COLO668 (cell line): Measurements from ENCODE around the gene BEND3.

Source experiments
- DNase-seq: peaks from one replicate; lab custom pipeline; 2025; ENCODE audit not compliant: unreplicated experiment; lab: John Stamatoyannopoulos, UW

Gene BEND3

DNA sequence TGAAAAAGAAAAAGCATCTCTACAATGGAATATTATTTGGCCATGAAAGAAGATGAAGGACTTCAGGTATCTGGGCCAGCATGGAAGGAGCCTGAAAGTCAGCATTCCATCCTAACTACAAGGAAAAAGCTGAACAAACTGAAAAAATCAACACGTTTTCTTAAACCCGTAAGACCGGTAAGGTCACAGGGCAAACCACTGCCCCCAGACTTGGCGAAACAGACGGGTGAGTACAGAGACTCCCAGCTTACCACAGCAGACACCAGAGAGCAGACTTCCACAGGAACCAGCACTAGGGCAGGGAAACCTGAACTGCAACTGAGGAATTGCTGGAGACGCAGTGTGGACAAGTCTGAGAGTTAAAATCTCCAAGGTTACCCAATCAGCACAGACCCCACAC is 31.4 kb downstream of the BEND3 start:
- no peak for DNase-seq

DNA sequence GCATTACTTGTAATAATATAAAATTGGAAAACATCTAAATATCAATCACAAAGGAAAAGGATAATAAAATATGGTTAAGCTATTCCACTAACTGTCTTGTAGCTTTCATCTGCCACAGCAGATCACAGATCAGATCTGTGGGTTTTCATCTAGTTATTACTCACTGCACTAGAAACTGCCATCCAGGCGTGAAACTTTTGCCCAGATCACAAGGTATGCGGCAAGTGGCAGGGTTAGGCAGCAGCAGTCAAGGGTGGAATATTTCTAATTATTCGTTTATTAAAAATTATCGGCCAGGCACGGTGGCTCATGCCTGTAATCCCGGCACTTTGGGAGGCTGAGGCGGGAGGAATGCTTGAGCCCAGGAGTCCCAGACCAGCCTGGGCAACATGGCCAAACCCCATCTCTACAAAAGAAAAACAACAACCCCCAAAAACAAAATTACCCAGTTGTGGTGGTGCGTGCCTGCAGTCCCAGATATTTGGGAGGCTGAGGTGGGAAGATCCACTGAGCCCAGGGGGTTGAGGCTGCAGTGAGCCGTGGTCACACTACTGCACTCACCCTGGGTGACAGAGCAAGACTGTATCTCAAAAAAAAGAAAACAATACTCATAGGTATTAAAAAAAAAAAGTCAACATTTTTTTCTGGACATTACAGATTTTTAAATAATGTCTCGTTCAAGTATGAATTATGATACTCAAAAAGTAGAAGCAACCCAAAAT is 32.1 kb downstream of the BEND3 start:
- no peak for DNase-seq

DNA sequence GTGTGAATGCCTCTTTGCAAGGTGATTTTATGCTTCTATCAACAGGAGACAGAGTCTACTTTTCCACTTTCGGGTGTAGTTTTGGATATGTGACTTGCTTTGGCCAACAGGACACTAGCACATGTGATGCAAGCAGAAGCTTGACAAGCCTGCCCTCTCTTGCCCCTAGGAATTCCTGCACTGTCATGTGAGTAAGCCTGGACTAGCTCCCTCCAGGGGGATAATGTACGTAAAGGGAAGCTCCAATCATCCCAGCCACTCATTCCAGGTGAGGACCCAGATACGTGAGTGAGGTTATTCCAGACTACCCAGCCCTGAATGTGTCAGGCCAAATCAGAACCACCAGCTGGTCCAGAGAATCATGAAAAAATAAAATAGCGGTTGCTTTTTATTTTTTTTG is 33.3 kb downstream of the BEND3 start:
- DNase-seq = no peak

DNA sequence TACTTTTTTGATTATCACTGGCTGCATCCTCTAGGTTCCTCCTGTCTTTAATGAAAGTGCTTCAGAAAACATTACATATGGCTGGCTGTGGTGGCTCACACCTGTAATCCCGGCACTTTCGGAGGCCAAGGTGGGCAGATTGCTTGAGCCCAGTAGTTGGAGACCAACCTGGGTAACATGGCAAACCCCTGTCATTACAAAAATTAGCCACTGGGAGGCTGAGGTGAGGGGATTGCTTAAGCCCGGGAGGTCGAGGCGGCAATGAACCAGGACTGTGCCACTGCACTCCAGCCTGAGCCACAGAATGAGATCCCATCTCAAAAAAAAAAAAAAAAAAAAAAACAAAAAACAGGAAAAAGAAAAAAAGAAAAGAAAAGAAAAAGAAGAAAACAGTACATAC is 35.3 kb downstream of the BEND3 start:
- no peak for DNase-seq

DNA sequence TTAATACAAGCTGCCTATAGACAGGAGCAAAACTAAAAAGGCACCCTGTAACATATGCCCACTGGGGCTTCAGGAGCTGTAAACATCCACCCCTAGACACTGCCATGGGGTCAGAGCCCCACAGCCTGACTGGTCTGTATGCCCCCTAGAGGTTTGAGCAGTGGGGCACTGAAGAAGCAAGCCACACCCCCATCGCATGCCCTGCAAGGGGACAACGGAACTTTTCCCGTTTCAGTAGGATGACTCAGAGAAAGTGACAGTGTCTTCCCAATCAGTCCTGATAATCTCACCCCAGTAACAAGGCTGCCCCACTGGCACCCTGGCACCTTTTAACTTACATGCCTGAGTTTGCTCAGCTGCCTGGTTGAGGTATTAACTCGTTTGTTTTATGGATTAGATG is 35.9 kb downstream of the BEND3 start:
- no peak for DNase-seq

DNA sequence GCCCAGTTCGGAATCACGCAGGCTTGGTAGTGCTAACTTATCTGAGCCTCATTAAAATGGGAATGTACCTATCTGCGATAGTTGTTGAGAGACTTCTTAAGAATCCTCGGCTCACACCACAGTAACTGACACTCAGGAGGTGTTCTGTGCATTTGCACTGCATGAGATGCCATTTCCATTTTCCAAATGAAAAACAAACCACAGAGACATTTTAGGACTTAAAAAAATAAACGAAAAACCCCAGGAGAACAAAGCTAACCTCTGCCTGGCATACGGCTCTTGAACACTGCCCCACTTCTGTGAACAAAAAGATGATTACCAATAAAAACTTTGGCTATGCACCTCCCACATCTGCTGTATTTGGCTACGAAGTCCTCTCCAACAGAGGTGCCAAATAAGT is 37.6 kb downstream of the BEND3 start:
- DNase-seq = no peak

DNA sequence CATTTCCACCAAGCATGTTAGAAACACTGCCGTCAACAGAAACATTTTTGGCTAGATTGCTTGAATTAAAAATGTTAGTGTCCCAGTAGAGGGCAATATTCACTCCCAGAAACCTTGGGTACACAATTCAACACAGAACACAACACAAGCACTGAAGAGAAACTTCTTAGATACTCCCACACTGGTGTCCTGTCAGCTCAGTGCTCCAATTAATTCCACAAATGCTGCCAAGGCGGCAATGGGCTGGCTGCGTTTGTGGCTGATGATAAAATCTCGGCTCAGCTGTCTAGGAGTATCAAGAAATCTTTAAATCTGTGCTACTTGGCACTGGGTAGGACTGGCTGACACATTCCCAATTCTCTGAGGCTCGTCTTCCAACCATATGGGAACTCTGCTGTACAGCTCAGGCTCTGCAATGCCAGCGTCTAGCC is 39.3 kb downstream of the BEND3 start:
- no peak for DNase-seq

DNA sequence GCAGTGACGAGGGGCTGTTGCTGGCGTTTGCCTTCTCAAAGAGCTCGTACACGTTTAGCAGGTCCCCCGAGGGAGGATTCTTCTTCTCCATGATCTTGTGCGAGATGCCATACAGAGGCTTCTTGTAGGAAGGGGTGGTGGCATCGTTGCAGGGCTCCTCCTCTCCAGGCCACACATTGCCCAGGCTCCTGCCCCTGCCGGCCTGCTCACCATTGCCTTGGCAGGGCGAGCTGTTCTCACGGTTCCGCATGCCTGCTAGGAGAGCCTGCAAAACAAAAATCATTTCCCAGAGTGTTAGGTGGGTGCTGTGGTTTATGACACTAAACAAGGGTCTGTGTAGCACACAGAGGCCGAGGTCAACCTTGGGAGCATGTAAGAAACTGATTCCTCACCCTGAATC is 44.6 kb downstream of the BEND3 start:
- no peak for DNase-seq

DNA sequence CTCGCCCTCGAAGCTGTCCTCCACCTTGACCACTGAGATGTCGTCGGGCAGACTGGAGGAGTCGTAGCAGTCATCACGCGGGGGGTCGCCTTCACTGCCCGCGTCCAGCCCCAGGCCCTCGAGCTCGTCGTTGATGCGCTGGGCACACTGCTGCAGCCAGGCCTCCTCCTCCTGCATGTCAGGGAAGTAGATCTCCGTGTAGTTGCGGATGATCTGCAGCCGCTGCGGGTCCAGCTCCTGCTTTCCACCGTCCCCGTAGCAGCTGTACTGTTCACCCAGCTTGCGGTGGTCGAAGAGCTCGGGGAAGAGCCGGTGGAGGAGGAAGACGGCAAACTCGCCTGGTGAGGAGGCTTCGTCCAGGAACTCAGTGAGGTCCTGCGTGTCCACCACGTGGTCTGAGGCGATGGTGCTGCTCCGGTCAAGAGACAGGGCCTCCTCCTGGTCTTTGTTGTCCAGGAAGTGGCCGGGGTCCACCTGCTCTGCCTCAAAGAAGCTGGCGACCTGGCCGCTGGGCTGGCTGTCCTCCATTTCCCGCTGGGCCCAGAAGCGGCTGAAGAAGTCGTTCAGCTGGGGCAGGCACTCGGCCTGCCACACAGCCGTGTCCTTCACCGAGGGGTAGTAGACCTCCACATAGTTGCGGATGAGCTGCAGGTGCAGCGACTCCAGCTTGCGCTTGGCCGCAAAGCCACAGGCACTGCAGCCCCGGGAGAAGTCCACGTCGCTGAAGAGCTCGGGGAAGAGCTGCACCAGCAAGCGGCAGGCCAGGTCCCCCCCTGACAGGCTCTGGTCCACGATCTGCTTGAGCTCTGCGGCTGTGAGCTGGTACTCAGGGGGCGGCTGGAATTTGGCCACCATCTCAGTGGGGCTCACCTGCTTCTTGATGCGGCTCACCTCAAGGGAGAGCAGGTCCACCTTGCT is 45.4 kb downstream of the BEND3 start:
- DNase-seq = no peak

DNA sequence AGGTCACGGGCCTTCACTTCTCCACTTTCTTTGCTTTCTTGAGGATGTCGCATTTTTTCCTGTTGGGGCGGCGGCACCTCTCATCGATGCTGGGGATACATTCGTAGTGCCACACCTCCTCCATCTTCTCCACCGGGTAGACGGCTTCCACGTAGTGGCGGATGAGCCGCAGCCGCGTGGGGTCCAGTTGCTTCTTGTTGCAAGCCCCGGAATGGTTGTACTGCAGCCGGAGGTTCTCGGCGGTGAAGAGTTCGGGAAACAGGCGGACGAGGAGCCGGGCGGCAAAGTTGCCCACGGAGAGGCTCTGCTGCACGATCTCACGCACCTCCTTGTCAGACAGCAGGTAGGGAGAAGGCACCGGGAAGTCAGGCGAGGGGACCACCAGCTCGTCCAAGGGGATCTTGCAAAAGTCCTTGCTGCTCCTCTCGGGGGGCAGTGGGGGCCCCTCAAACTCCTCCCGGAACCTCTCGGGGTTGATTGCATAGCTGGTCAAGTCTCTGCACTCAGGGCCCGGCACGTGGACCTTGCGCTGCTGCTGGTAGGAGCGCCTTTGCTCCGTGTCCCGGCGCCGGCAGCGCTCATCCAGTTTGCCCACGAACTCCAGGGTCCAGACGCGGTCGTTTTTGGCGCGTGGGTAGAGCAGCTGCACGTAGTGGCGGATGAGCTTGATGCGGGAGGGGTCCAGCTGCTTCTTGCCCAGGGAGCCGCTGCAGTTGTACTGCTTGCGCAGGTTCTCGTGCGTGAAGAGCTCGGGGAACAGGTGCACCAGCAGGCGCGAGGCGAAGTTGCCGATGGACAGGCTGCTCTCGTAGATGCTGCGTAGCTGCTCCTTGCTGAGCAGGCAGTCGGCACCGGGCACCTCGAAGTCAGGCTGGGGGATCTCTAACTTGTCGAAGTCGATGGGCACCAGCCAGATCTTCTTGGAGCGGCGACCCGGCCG is 46.4 kb downstream of the BEND3 start:
- no peak for DNase-seq

DNA sequence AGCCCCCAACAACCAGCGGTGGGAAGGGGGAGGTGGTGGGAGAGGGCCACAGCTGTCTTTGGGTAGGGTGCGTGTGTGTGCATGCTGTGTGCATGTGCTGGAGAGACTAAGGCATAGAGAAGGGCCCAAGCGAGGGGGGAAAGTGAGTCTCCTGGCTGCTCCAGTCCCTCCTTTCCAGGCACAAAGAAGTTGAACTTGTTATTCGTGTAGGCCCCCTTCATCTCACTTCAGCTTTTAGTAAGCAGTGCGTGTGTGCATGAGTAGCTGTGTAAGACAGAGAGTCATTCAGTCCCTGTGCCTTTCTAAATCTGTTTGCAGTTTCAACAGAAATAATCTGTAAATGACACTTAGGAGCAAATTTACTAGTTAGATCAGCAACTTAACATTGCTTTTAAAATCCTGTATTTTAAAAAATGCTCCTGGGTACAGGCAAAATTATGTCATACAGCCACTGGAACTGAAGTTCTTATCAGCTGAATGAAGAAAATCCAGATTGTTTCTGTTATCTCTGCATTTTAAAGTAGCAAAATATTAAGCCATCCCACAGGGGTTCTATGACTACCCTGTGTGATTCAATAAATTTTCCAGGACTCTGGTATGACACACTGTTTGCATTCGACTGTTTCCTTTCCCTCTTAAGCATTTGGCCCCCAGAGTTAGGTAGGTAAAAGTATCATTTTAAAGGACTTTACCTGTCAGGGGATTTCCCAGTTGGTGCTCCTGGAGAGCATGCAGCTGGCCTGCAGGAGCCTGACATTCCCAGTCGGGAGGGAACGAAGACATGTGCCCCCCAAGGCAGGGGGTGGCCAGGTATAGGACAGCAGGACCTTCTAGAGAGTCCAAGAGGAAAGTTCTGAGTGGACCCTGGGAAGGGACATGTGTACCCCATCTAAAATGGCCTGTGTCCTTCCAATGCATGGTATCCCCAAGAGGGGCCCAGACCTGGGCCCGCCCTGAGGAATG is 48.3 kb downstream of the BEND3 start:
- DNase-seq = no peak

DNA sequence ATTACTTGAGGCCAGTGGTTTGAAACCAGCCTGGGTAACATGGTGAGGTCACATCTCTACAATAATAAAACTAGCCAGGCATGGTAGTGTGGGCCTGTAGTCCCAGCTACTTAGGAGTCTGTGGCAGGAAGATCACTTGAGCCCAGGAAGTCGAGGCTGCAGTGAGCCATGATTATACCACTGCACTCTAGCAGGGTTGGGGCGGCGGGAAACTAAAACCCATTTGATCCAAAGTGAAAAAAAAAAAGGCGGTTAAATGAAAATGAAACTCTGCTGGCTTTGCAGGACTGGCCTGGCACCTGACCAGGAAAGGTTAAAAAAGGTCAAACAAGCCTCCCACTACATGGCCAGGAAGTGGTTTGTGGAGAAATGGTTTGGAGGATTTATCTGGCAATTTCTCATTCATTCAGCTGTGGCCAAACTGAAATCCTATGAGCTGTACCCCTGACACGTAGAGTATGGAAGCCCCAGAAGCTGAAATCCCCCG is 50.7 kb downstream of the BEND3 start:
- no peak for DNase-seq

DNA sequence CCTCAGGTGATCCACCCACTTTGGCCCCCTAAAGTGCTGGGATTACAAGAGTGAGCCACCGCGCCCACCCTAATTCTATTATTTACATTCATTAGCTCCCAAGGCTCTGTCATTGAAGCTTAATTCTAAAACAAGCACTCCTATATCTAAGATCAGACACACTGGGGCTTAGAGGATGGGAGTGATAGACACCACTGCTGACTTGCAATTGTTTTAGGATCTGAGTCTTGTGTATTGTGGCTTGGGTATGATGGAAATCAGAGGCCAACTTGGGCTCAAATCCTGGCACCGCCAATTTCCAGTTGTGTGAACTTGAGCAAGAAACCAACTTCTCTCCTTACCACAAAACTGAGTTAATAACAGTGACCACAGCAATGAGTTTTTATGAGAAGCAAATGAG is 52.6 kb downstream of the BEND3 start:
- no peak for DNase-seq

DNA sequence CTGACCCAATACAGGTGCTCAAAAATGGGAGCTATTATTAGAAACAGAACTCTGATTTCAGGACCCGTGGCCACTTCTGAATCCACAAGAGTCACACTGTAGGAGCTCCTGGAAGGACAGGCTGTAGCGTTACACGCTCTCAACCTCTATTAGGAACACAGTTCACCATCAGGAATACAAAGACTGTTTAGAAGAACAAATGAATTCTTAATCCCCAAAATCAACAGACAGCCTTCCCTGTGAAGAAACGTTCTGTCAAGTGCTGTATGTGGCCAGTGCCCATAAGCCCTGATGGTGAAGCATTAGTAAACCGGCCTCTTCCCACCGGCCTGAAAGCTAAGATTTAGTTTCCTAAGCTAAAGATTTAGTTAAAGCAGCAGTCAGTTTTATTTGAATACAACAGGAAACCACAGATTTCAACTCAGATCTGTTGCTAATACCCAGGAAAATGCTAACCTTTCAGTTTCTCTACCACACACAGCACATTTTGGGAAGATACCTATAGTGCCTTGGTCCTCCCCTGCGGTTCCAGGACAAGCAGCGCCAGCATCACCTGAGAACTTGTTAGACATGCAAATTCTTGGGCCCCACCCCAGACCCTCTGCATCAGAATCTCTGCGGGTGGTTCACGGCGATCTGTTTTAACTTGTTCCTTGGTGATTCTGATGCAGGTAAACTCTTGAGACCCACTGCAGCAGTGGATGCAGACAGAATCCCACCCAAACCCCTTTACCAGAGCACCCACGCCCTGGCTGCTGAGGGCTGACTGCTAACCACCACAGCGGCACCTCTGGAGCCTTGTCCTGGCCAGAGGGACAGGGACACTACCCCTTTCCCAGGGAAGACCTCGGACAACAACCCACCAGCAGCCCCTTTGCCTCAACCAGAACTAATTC is 53.9 kb downstream of the BEND3 start:
- DNase-seq = no peak

DNA sequence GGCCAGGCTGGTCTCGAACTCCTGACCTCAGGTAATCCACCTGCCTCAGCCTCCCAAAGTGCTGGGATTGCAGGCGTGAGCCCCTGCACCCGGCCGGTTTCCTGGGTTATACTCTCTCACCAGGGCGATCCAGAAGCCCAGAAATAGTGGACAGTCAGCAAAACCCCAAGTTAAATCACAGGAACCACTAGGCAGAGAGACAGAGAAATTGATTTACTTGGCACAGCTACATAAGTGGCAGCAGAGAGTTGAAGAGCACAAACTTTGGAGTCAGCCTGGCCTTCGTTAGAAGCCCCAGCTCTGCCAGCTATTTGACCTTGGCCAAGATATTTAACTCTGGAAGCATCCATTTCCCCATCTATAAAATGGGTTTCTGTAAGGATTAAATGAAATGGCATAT is 54.6 kb downstream of the BEND3 start:
- DNase-seq = no peak

DNA sequence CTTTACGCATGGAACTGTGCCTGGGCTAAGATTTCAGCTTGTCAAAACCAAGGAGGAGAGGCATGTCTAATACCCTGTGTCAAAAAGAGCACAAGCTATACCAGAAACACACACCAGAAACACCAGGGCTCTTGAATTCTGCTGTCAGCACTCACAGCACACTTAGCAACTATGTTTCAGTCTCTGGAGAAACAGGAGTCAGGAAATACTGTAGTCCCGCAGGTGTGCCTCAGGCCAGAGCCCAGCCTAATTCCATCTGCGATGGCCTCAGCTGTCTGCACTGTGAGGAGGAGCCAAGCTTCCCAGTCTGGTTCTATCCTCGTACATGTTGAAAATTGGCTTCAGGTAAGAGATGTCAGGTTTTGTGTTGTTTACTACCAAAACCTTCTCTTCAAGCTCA is 55.7 kb downstream of the BEND3 start:
- no peak for DNase-seq

DNA sequence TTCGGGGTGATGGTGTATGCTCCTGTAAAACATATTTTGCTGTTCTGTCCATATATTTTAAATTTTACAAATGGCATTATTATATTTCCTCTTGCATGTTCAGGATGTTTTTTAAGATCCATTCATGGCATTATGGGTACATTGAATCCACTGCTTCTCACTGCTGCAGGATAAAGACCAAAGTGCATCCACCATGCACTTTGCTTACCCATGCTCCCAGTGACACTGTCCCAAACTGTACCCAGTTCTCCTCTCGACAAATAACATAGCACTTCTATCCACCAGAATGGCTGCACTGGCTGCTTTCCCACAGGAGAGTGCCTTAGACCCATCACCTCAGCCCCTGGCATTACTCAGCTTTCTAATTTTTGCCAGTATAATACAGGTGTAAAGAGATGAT is 57.6 kb downstream of the BEND3 start:
- DNase-seq = no peak

DNA sequence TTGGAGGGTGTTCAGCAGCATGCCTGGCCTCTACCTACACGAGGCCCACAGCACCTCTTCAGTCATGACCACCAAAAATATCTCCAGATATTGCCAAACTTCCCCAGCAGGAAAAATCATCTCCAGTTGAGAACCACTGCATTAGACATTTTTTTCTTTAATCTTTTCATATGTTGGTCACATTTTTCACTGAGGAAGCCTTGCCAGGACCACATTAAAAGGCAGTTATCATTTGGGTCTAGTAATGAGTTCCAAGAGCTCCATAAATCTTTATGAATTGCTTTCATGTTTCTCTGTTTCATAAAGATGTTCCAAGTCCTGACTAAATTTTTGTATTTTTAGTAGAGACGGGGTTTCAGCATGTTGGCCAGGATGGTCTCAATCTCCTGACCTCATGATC is 58.5 kb downstream of the BEND3 start:
- no peak for DNase-seq

DNA sequence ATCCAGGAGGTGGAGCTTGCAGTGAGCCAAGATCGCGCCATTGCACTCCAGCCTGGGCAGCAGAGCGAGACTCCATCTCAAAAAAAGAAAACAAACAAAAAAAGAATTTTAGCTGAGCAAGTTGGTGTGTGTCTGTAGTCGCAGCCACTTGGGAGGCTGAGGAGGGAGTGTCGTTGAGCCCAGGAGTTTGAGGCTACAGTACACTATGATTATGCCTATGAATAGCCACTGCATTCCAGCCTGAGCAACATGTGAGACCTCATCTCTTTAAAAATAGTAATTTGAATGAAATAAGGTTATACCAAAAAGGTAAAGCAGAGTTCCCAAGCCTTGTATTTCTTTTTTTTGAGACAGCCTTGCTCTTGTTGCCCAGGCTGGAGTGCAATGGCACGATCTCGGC is 67.5 kb downstream of the BEND3 start:
- DNase-seq = no peak
